HG02610 (cell line): Measurements from ENCODE around the gene VPS26C.
A peak's percentile ranks its signal among the peaks of the same experiment; 100 is the strongest.
"Not testable (repeated sequence)": the region's sequence is repeated elsewhere in the genome, so short reads cannot be mapped to it uniquely, and the experiment has no call there.

ENCODE experiments used
- ATAC-seq: cut with Tn5 transposase; IDR thresholded peaks from one replicate; pipeline ENCODE4 v1.9.1; 2021; ENCODE audit warnings: mild to moderate bottlenecking, moderate library complexity; ENCODE audit not compliant: unreplicated experiment

The VPS26C gene

GRCh38 chr21:37267269-37268185 is at the start of gene VPS26C:
VPS26C (minus strand) TSS chr21:37267334; CDS start chr21:37267294, 40 bp downstream.
- ATAC-seq = peak; percentile 94

GRCh38 chr21:37316072-37316471 is 48.9 kb upstream of the VPS26C start:
- not testable (repeated sequence) for ATAC-seq

GRCh38 chr21:37300114-37300751 is 33.1 kb upstream of the VPS26C start:
- ATAC-seq = no peak

- ATAC-seq = no peak
Observed at GRCh38 chr21:37297364-37297763, 30.2 kb upstream of the VPS26C start.

- no peak for ATAC-seq
Observed at GRCh38 chr21:37294679-37295078, 27.5 kb upstream of the VPS26C start.

- no peak for ATAC-seq
Observed at GRCh38 chr21:37292941-37293340, 25.8 kb upstream of the VPS26C start.

GRCh38 chr21:37292041-37292440 is 24.9 kb upstream of the VPS26C start:
- no peak for ATAC-seq

- not testable (repeated sequence) for ATAC-seq
Observed at GRCh38 chr21:37283191-37283710, 16.1 kb upstream of the VPS26C start.

- not testable (repeated sequence) for ATAC-seq
Observed at GRCh38 chr21:37282602-37283001, 15.5 kb upstream of the VPS26C start.

- ATAC-seq = no peak
Observed at GRCh38 chr21:37281993-37282392, 14.9 kb upstream of the VPS26C start.

GRCh38 chr21:37281579-37281978 is 14.4 kb upstream of the VPS26C start:
- ATAC-seq = no peak

GRCh38 chr21:37279271-37279670 is 12.1 kb upstream of the VPS26C start:
- ATAC-seq = not testable (repeated sequence)

GRCh38 chr21:37278199-37278598 is 11.1 kb upstream of the VPS26C start:
- ATAC-seq = no peak

GRCh38 chr21:37276377-37276776 is 9.2 kb upstream of the VPS26C start:
- no peak for ATAC-seq

GRCh38 chr21:37273911-37274690 is 7.0 kb upstream of the VPS26C start:
- ATAC-seq = no peak

- no peak for ATAC-seq
Observed at GRCh38 chr21:37273440-37273839, 6.3 kb upstream of the VPS26C start.

- no peak for ATAC-seq
Observed at GRCh38 chr21:37272897-37273296, 5.8 kb upstream of the VPS26C start.

- ATAC-seq = no peak
Observed at GRCh38 chr21:37270576-37271365, 3.6 kb upstream of the VPS26C start.

GRCh38 chr21:37269481-37269880 is 2.3 kb upstream of the VPS26C start:
- no peak for ATAC-seq

GRCh38 chr21:37268186-37268503 is 1.0 kb upstream of the VPS26C start:
- ATAC-seq = no peak
